GM12875 (cell line): ENCODE results near the gene CTNS.

Source experiments
- H3K4me3 ChIP-seq: one replicate; pipeline ENCODE4 v1.5.1; 2011; ENCODE audit warnings: low read depth, low read length, control low read depth
- TF ChIP-seq, protein P1 (sequence below): IDR thresholded peaks from 2 replicates; pipeline ENCODE4 v1.5.1; 2011; ENCODE audit warnings: low read depth, mild to moderate bottlenecking, control low read depth, inconsistent platforms, low read length, moderate library complexity, borderline replicate concordance; ENCODE audit not compliant: insufficient read depth

Gene CTNS

DNA sequence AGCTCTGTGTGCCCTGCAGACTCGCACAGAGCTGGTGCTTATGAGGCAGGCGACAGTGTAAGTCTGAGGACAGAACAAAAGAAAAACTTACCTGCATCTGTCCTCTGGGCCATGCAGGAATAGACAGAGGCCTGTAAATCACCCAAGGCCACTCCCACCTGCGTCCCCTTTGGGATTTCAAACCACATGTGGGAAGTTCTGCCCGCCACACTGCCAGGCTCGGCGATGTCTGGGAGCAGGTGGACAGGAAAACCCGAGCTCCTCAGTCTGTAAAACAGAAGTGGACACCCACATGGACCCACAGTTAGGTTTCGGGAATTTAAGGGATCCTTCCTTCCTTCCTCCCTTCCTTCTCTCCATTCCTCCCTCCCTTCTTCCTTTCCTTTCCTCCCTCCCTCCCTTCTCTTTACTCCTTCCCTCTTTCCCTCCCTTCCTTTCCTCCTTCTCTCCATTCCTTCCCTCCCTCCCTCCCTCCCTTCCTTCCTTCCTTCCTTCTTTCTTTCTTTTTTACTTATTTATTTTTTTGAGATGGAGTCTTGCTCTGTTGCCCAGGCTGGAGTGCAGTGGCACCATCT is 15.3 kb upstream of the CTNS start:
- H3K4me3 ChIP-seq: no peak overlapping the region
- TF ChIP-seq, protein P1, sequence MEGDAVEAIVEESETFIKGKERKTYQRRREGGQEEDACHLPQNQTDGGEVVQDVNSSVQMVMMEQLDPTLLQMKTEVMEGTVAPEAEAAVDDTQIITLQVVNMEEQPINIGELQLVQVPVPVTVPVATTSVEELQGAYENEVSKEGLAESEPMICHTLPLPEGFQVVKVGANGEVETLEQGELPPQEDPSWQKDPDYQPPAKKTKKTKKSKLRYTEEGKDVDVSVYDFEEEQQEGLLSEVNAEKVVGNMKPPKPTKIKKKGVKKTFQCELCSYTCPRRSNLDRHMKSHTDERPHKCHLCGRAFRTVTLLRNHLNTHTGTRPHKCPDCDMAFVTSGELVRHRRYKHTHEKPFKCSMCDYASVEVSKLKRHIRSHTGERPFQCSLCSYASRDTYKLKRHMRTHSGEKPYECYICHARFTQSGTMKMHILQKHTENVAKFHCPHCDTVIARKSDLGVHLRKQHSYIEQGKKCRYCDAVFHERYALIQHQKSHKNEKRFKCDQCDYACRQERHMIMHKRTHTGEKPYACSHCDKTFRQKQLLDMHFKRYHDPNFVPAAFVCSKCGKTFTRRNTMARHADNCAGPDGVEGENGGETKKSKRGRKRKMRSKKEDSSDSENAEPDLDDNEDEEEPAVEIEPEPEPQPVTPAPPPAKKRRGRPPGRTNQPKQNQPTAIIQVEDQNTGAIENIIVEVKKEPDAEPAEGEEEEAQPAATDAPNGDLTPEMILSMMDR: no peak

DNA sequence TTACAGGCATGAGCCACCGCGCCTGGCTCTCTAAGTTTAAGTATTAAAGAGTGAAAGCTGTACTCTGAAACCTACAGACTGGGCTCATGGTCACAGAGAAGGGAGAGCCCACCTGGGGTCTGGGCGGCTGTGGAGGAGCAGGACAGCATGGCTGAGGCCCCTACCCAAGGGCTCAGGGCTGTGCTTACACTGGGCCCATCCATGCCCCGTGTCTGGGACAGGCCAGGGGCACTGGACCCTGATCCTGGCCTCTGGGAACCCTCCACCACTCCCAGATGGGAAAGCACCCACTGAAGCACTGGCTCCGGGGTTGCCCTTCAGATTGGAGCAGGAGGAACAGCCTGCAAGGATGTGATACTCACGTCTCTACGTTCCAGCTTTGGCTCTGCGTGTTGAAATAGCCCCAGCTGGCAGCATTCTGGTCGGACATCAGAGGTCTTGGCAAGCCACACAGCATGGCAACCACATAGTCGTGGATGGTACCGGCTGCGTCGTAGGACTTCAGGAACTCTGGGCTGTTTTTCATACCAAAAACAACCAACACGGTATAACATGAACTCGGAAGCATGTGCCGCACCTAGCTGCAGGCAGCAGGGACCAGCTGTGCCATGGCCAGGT is 13.5 kb upstream of the CTNS start:
- TF ChIP-seq, protein P1: no peak
- H3K4me3 ChIP-seq: no peak overlapping the region

DNA sequence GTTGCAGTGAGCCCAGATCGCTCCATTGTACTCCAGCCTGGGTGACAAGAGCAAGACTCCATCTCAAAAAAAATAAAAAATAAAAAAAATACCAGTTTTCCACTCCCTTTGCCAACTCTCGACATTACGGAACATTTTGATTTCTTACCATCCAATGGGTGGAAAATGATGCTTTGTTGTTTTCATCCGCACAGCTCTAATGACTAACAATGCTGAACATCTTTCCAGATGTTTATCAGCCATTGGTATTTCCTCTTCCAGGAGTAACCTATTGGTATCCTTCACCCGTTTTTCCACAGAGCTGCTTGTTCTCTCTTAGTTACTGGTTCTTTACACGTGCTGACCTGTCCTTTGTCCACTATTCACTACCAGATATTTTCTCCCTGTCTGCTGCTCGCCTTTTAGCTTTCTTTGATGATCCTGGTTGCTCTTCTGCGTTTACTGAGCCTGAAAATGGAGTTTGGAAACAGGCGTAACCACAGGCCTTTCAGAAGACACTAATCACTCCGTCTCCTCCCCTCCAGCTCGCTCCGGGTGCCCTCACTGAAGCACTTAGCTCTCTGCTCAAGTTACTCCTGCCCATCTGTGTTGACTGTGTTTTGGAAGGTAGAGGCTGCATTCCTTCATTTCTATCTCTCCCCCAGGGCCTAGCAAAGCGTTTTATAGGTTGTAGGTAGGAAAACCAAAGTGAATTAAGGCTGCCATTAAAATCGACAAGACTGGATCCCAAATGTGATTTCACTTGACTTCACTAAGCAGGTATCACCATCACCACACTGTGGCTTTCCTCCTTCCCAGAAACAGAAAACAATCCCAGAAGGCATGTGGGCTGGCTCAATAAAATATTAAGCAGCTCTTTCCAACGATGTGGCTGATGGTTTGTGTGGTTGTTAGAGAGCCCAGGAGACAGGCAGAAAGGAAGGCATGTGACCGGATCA is 9.5 kb upstream of the CTNS start:
- TF ChIP-seq, protein P1: no peak

DNA sequence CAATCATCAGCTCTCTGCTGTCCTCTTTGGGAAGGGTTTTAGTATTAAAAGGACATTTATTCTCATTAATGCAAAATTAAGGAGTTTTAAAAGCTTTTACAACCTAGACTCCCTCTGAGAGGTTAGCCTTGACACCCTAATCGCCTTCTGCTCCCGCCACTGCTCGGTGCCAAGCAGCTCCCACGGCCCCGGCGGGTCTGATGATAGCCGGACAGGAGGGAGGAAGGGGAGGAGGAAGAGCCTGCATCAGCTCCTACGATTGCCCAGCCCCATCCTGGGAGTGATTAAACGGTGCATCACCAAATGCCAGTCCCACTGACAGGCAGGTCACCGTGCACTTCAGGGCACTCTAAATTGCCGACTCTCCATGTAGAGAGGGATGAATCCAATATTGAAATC is 8.8 kb upstream of the CTNS start:
- TF ChIP-seq, protein P1: no peak
- H3K4me3 ChIP-seq: no peak overlapping the region

More for the DNA sequence above, 9.5 kb upstream of the CTNS start:
- H3K4me3 ChIP-seq: no peak overlapping the region

DNA sequence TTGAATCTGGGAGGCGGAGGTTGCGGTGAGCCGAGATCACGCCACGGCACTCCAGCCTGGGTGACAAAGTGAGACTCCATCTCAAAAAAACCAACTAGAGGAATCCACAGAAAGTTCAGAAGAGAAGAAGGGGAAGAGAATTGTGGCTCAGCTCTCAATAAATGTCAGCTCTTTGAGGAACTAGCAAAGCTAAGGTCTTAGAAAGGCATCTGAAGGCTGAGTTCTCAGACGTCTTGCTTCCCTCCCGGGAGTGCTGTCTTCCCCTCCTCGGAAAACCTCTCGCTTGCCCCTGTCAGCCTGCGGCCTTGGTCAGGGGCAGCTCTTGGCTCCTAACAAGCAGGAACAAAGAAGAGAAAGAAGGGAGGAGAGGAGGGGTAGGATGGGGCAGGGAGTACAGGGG is 5.8 kb upstream of the CTNS start:
- H3K4me3 ChIP-seq: no peak overlapping the region
- TF ChIP-seq, protein P1: no peak

DNA sequence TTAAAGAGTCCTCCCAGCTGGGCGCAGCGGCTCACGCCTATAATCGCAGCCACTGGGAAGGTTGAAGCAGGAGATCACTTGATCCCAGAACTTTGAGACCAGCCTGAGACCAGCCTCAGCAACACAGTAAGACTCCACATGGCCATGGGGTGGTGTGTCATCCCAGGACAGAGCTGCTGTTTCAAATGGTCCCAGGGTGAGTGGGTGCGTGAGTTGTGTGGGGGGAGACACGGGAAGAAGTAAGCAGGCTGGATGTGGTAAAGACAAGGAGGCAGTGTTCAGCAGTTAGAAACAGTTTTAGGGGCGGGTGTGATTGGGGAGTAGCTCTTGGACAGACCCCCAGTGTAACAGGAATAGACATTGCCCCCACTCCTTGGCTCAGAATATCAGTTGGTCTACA is 4.3 kb upstream of the CTNS start:
- H3K4me3 ChIP-seq: no peak overlapping the region
- TF ChIP-seq, protein P1: no peak
